Muscle of arm (tissue), 14 donors: ENCODE results near the gene METTL18. TPM values are rescaled to one million over a fixed set of nuclear protein-coding genes. Genes with fewer than 3 reads are reported as not detected.
"Not testable (repeated sequence)": the region's sequence is repeated elsewhere in the genome, so short reads cannot be mapped to it uniquely, and the experiment has no call there.

ENCODE experiments used
- DNase-seq: peaks from one replicate; pipeline ENCODE4 v3.0.0-alpha.2; 2013
- long read RNA-seq, 11 donors: transcript quantifications; one replicate each; lab custom pipeline, GENCODE V29; 2026
- polyA plus RNA-seq, 12 donors: library from polyadenylated mRNA; unstranded; fragments of 120-200 nt; gene quantifications; one replicate each; pipeline ENCODE4 v1.2.1, GENCODE V29; 2013; ENCODE audit not compliant: insufficient read length in 12 of 12

Gene METTL18
- polyA plus RNA-seq, result 10 to 100 TPM in 3 of 12 donors, 1 to 10 TPM in 8, not detected in 1; 5.8 to 11.8 (median 8.8) TPM
- long read RNA-seq, donor 1, transcript METTL18-202 (2 exons, 1,521 nt), result major isoform, 6 of 8 reads
- long read RNA-seq, donor 1, partial matches to known transcripts, result 0 of 8 reads
- long read RNA-seq, donor 1, other reads (novel, unspliced or antisense), result 0 of 8 reads
- long read RNA-seq, donor 2, partial matches to known transcripts, result 0 of 3 reads
- long read RNA-seq, donor 2, other reads (novel, unspliced or antisense), result 0 of 3 reads
- long read RNA-seq, donor 3, result 0 reads
- long read RNA-seq, donor 4, partial matches to known transcripts, result 0 of 1 reads
- long read RNA-seq, donor 4, other reads (novel, unspliced or antisense), result 0 of 1 reads
- long read RNA-seq, donor 5, transcript METTL18-202 (2 exons, 1,521 nt), result major isoform, 8 of 8 reads
- long read RNA-seq, donor 5, partial matches to known transcripts, result 0 of 8 reads
- long read RNA-seq, donor 5, other reads (novel, unspliced or antisense), result 0 of 8 reads
- long read RNA-seq, donor 6, partial matches to known transcripts, result 0 of 1 reads
- long read RNA-seq, donor 6, other reads (novel, unspliced or antisense), result 0 of 1 reads
- long read RNA-seq, donor 7, partial matches to known transcripts, result 0 of 1 reads
- long read RNA-seq, donor 7, other reads (novel, unspliced or antisense), result 0 of 1 reads
- long read RNA-seq, donor 8, transcript METTL18-202 (2 exons, 1,521 nt), result major isoform, 5 of 5 reads
- long read RNA-seq, donor 8, partial matches to known transcripts, result 0 of 5 reads
- long read RNA-seq, donor 8, other reads (novel, unspliced or antisense), result 0 of 5 reads
- long read RNA-seq, donor 9, partial matches to known transcripts, result 0 of 3 reads
- long read RNA-seq, donor 9, other reads (novel, unspliced or antisense), result 0 of 3 reads
- long read RNA-seq, donor 10, partial matches to known transcripts, result 0 of 2 reads
- long read RNA-seq, donor 10, other reads (novel, unspliced or antisense), result 0 of 2 reads
- long read RNA-seq, donor 11, transcript METTL18-202 (2 exons, 1,521 nt), result major isoform, 8 of 9 reads
- long read RNA-seq, donor 11, partial matches to known transcripts, result 0 of 9 reads
- long read RNA-seq, donor 11, other reads (novel, unspliced or antisense), result 0 of 9 reads

DNA sequence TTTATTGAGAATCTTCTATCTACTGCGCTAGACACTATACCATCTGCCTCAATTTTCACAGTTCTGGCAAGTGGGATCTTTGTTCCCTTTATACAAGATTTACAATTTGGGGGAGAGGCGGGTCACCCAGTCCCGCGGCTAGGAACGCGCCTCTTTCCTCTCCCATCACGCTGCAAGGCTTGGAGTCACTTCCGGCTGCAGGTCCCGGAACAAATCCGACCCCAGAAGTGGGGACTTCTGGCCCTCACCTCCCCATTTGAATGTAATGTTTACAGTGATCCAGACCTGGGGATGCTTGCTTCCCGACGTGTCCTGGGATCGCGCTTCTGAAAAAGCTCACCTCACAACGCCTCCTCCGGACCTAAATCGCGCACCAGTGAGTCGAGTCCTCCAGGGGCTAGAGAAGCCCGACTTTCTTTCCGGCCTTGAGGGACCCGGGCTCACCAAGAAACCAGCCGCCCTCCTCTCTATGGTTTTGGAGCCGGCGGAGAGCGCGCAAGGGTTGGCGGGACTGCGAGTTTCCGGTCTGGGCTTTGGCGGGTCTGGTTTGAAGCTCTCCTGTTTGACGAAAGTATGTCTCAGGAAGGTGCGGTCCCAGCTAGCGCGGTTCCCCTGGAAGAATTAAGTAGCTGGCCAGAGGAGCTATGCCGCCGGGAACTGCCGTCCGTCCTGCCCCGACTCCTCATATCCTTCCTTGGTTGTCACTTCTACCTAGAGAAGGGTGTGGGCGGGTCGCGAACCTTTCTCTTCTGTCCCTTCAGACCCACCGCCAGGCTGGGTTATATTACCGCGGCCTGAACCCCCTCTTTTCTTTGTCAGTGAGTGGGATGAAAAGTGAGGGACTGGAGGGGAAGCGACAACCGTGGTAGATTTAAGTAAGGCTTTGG is at the start of gene METTL18:
Gene METTL18 (minus strand): TSS at position 378 of the 887 bp plus-strand sequence. CDS start 1,212 bp downstream, outside the sequence.
- peak; percentile 96 for DNase-seq

DNA sequence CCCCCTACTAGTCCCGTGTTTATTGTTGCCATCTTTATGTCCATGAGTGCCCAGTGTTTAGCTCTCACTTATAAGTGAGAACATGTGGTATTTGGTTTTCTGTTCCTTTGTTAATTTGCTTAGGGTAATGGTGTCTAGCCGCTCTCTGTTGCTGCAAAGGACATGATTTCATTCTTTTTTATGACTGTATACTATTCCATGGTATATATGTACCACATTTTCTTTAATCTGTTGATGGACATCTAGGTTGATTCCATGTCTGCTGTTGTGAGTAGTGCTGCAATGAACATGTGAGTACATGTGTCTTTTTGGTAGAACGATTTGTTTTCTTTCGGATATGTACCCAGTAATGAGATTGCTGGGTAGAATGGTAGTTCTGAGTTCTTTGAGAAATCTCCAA is 44.2 kb upstream of the METTL18 start:
- no peak for DNase-seq

DNA sequence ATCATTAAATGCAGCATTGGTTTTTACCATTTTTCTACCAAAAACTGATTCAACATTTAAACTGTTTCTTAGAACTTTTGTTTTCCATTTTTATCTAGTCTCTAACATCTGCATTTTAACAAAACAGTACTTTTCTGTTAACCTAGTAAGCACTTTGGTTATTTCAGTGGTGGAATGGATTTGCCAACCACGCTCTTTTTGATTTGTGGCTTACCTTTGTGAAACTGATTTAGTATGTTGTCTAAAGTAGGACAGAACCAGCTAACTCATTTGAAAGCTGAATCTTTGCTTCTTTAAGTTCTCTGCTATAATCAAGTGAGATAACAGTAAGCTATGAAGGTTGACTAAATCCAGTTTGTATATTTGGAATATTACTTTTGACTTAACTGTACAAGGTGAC is 41.5 kb upstream of the METTL18 start:
- no peak for DNase-seq

- no peak for DNase-seq
These were observed 40.9 kb upstream of the METTL18 start for GRCh38 chr1:169835647-169836046.

DNA sequence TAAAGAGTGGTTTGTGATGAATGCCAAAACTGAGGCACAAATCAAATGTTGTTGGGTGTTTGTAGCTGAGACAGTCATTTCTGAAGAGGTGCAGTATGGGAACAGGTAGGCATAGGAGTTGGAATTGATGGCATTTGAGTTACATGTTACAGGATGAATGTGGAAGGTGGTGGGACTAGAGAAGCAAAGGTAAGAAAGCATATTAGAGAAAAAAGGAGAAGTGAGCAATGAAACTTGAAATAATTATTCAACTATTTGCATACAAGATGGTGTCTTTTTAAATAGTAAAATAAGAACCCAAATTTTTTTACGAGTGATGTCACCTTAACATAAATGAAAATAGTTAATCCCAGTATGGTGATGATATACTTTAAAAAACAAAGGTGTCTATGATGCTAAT is 40.2 kb upstream of the METTL18 start:
- no peak for DNase-seq

GRCh38 chr1:169833179-169833901 is 38.6 kb upstream of the METTL18 start:
- DNase-seq, result no peak

DNA sequence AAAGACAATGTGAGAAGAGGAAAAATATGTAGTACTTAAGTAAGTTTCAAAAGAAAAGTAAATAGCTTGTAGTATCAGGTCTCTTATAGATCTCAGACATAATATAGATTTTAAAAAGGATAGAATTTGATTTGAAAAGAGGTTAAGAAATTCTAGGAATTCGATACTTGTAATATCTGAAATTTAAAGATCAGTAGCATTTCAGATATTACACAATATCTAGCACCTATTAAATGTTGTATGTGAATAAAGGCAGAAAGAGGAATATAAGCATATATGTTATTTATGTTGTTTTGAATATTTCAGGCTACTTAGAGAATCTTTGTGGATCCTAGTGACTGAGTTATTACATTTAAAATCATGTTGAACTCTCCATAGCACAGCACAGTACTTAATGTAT is 35.0 kb upstream of the METTL18 start:
- DNase-seq, result no peak

- no peak for DNase-seq
These were observed 29.4 kb upstream of the METTL18 start for GRCh38 chr1:169824153-169824552.

- no peak for DNase-seq
These were observed 26.8 kb upstream of the METTL18 start for GRCh38 chr1:169821500-169821899.

GRCh38 chr1:169816617-169817016 is 21.9 kb upstream of the METTL18 start:
- no peak for DNase-seq

- no peak for DNase-seq
These were observed 19.6 kb upstream of the METTL18 start for GRCh38 chr1:169814265-169814664.

DNA sequence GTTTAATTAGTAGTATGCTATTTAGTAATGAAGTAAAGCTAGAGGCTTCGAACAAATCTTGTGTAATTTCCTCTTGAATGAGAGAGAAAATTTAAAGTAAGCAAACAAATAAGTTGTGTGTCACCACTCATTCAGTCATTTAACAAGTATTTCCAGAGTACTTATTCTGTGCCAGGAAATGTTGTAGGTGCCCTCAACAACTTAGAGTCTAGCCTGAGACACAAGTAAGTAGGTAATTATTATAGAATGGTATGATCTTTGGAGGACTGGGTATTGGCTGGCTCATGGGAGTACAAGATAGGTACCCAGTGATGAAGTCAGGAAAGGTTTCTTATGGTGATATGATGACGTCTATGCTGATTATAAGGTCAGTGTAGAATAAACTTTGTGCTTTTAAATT is 17.4 kb upstream of the METTL18 start:
- no peak for DNase-seq

- not testable (repeated sequence) for DNase-seq
These were observed 16.8 kb upstream of the METTL18 start for GRCh38 chr1:169811418-169812035.

DNA sequence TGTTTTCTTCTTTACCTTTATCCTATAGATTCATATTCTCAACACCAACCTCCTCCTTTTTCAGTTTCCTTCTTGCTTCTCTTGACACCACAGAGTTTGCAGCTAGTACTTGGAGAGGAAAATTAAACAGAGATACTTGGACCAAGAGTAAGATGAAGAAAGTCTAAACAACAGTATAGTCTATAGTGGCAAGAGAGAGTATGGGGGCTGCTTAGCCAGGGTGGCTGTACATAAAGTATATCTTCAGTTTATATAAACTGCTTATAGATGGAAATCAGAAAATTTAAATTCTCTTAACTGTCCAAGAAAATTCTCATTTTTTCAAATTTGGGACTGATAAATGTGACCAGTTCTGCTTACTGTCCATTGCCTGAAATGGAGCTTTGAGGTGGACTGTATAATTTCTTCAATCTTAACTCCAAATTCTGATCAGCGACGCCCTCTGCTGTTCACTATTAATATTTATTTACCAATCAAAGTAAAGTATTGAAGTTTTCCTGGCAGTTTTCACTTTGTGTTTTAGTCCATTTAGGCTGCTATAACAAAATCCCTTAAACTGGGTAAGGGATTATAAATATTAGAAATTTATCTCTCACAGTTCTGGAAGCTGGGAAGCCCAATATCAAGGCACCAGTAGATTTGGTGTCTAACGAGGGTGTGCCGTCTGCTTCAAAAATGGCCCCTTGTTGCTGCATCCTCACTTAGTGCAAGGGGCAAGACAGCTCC is 14.8 kb upstream of the METTL18 start:
- peak; percentile 47 for DNase-seq

DNA sequence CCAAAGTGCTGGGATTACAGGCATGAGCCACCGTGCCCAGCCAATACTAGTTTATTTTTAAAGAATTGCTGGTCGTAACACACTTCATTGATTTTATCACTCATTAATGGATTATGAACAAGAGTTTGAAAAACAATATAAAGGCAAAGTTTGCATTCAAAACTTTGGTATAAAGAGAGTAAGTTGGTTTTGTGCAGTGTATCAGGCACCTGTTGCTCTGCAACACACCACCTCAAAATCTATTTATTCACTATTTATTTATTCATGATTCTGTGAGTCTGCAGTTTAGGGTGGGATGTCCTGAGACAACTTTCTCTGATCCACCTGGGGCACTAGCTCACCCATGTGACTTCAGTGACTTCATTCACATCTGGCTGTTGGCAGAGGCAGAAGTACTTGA is 10.2 kb upstream of the METTL18 start:
- no peak for DNase-seq

- no peak for DNase-seq
These were observed 8.2 kb upstream of the METTL18 start for GRCh38 chr1:169802888-169803287.

DNA sequence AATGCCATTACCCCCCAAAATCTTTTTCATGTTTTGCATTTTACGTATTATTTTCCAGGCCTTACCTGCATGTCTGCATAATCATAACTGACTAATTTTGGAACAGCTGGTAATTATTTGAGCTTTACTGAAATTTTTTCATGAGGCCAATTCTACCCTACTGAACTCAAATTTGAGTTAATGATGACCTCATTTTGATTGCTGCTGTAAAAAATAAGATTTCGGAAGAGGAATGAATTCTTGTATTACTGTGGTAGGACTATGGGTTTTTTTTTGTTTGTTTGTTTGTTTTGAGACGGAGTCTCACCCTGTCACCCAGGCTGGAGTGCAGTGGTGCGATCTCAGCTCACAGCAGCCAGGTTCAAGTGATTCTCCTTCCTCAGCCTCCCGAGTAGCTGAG is 2.6 kb upstream of the METTL18 start:
- DNase-seq, result no peak

GRCh38 chr1:169796274-169796810 is 1.6 kb upstream of the METTL18 start:
- DNase-seq, result no peak

- no peak for DNase-seq
These were observed 980 bp upstream of the METTL18 start for GRCh38 chr1:169795687-169796086.
